Posterior vena cava (tissue), 2 donors: ENCODE data around the gene GOLGA6C. TPM values are rescaled to one million over a fixed set of nuclear protein-coding genes. Genes with fewer than 3 reads are reported as not detected.
A peak's percentile ranks its signal among the peaks of the same experiment; 100 is the strongest.
"Not testable (repeated sequence)": the region's sequence is repeated elsewhere in the genome, so short reads cannot be mapped to it uniquely, and the experiment has no call there.

Experiments
- DNase-seq: peaks from one replicate; pipeline ENCODE4 v3.0.0-alpha.2; 2020; ENCODE audit warnings: low spot score
- intact Hi-C, 2 donors: fragments of 100-400 bp; cut with DNase I; formaldehyde crosslinking; loops; one replicate each; pipeline versions ENCODE4 v1.14.1 to v1.14.2; 2022 to 2023
- total RNA-seq, 2 donors: library from RNA; stranded (reverse); fragmentation: NEBNext Ultra II Directional; extraction: Animal tissue kit (Norgen Biotek cat#: 25700); gene quantifications; one replicate each; pipeline ENCODE4 v1.2.1, GENCODE V29; 2021
- donor health status: DM: yes; HTN: yes; CAD: no.
- donor health status: DM: yes; HTN: yes; CAD: no.

GOLGA6C gene
- total RNA-seq, 2 donors from 2014 or later, result not detected

GRCh38 chr15:75225102-75225836 is 32.9 kb upstream of the GOLGA6C start:
- DNase-seq, intact Hi-C loops: not testable (repeated sequence)

- intact Hi-C loops, result no loop called here
- DNase-seq, result no peak
Measured at GRCh38 chr15:75225951-75226732, 32.0 kb upstream of the GOLGA6C start.

- intact Hi-C loops, result not testable (repeated sequence)
- peak; percentile 38 for DNase-seq
Measured at GRCh38 chr15:75227112-75227511, 31.0 kb upstream of the GOLGA6C start.

- intact Hi-C loops, result no loop called here
- DNase-seq, result peak; percentile 49
Measured at GRCh38 chr15:75227663-75228280, 30.4 kb upstream of the GOLGA6C start.

- intact Hi-C loops, result no loop called here
- peak; percentile 64 for DNase-seq
Measured at GRCh38 chr15:75228787-75229186, 29.3 kb upstream of the GOLGA6C start.

DNA sequence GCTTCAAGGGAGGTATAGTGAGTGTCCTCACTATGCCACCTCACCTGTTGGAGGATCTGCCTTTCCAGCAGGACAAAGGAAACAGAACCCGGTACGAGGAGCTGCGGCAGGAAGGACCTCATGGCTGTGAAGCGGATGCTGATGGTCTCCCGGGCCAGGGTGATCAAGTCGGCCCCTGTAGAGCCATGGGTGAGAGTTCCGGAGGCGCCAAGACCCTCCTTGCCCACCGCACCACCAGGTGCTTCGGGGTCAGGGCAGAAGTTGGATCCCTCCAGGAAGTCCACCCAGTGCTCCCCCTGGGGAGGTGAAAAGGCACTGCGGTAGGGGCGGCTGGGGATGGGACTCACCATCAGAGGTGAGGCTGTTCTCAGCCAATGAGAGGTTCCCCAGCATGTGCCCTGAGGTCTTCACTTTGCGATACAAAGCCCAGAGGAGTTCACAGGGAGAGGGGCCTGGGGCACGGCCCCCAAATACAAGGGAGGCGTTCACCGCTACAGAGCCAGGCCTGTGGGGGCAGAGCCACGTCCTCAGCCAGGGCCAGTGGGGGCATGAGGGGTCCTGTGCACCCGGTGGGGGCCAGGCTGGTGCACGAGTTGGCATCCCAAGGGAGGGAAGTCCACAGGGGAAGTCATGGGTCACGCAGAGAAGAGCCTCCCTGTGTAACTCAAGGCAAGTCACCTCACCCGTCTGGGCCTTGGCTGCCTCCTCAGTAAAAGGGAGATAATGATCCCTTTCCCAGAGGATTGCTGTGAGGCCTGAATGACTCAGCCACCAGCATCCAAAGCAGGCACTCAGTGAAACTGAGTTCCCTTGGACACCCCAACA is 28.7 kb upstream of the GOLGA6C start:
- intact Hi-C loops, result loop anchor here in 1 of 2 donors (10.0 kb wide), 1 partner anchor 75 kb away; no protein-coding TSS in a partner anchor
- peak; percentile 67 for DNase-seq

- no peak for DNase-seq
- intact Hi-C loops, result loop anchor here in 1 of 2 donors (10.0 kb wide), 1 partner anchor 75 kb away; no protein-coding TSS in a partner anchor
Measured at GRCh38 chr15:75230016-75230343, 28.2 kb upstream of the GOLGA6C start.

GRCh38 chr15:75230551-75231371 is 27.4 kb upstream of the GOLGA6C start:
- peak; percentile 67 for DNase-seq
- intact Hi-C loops, result loop anchor here in 1 of 2 donors (10.0 kb wide), 1 partner anchor 74 kb away; no protein-coding TSS in a partner anchor

GRCh38 chr15:75231836-75232235 is 26.3 kb upstream of the GOLGA6C start:
- intact Hi-C loops, result loop anchor here in 1 of 2 donors (10.0 kb wide), 1 partner anchor 73 kb away; no protein-coding TSS in a partner anchor

DNA sequence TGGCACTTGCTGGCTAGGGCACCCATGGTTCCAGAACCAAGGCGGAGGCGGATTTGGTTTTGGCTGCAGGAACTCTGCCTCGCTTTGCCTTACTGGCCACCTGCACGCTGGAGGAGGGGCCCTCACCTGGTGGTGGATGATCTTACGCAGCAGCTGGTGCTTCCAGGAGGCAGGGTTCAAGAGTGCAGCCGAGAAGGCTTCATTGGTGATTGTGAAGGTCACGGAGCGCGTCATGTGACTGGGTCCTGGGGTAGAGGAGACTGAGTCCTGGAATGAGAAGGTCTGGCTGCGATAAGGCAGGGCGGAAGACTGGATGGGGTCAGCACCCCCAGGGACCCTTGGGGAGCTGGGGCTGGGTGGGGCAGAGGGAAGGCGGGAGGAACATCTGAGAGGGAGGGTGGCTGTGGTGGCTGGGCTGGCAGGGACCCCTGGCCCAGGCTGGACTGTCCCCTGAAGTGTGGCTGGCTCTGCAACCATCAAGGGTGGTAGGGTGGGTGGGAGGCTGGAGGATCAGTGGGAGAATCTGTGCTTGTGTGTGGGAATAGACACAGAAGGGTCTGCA is 25.8 kb upstream of the GOLGA6C start:
- intact Hi-C loops, result loop anchor here in 1 of 2 donors (10.0 kb wide), 1 partner anchor 72 kb away; no protein-coding TSS in a partner anchor
- peak; percentile 36 for DNase-seq

More at GRCh38 chr15:75231836-75232235, 26.3 kb upstream of the GOLGA6C start:
- peak; percentile 50 for DNase-seq

DNA sequence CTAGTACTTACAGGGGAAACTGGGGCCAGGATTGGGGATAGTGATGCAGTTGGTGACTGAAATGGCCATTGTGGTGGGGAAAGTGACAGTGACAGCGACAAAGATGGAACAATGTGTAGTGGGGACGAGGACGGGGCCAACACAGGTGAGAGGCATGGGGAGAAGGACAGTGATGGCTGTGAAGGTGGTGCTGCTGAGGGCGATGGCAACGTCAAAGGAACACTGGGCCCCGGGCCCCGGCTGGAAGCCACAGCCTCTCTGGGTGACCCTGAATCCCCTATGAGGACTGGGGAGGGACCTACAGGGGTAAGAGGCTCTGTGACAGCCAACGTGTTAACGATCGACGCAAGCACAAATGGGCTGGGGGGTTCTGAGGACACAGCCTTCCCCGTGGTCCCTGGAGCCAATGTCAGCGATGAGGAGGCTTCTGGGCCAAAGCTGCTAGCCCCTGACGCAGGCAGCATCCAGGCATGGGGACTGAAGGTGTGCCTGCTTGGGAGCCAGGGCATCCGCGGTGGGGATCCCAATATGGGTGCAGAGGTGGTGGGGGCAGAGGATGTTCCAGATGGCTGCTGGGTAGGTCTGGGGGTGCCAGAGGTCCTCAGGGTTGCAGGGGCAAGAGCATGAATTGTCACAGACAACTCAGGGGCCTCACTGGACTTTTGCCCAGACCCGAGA is 25.2 kb upstream of the GOLGA6C start:
- intact Hi-C loops, result loop anchor here in 1 of 2 donors (10.0 kb wide), 1 partner anchor 72 kb away; no protein-coding TSS in a partner anchor
- peak; percentile 58 for DNase-seq

DNA sequence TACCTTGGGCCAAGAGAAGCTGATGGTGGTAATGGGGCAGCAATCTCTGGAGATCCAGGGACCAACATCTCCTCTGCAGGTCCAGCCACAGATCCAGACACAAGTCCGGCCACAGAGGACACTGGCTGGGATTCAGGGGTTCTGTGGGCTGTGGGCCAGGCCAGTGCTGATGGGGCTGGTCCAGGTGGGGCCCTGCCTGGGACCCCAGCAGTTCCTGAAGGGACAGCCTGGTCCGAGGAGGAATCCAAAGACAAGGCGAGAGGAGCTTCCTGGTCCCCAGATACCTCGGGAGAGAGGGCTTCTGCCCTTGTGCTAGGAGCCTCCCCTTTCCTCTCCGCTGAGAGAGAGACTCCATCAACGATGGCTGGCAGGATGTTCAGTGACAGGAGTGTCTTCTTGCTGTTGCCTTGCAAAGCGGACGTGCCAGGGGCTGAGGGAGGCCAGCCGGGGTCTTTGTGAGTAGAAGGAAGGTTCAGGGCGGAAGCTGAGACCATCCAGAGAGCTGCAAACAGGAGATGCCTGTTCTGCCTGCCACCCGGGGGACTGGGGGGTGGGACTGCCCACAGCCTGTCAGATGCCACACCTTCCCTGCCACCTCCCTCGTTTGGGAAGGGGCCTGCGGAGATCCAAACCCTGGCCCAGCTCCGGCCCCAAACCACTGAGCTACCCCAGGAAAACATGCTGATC is 24.5 kb upstream of the GOLGA6C start:
- DNase-seq, result peak; percentile 38
- intact Hi-C loops, result loop anchor here in 1 of 2 donors (10.0 kb wide), 1 partner anchor 71 kb away; no protein-coding TSS in a partner anchor

GRCh38 chr15:75234191-75234810 is 23.8 kb upstream of the GOLGA6C start:
- intact Hi-C loops, result loop anchor here in 1 of 2 donors (10.0 kb wide), 1 partner anchor 70 kb away; no protein-coding TSS in a partner anchor
- DNase-seq, result peak; percentile 58

DNA sequence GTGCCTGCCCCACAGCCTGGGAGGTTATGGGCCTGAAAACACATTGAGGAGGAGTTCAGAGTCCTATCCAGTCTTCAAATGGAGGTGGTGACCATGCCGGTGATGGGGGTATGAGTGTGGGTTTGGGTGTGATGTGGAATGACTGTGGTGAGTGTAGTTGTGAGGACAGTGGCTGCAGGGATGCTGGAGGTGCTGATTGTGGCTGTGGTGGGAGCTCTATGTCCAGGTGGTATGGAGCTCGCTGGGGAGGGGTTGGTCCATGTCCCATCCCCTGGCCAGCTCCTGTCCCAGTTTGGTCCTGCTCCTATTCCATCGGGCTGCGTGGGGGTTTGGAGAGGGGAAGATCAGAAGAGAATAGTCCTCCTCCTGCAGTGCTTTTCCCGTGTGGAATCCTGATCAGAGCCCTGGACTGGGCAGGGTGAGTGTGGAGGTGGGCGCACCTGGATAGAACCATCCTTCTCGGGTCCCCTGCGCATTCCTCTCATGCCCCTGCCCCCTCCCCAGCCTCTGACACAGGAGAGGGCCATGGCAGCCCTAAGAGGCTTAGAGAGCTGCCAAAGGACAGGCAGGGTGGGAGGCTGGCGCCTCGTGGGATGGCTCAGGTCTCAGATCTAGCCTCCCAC is 23.0 kb upstream of the GOLGA6C start:
- DNase-seq, result peak; percentile 67
- intact Hi-C loops, result loop anchor here in 1 of 2 donors (10.0 kb wide), 1 partner anchor 70 kb away; no protein-coding TSS in a partner anchor
